Renal pelvis (tissue), 4 donors: ENCODE data around the gene ZDHHC22. TPM values are rescaled to one million over a fixed set of nuclear protein-coding genes. Genes with fewer than 3 reads are reported as not detected.

Experiments used
- DNase-seq: peaks from one replicate; pipeline ENCODE4 v3.0.0-alpha.2; 2013
- polyA plus RNA-seq, 3 donors: library from polyadenylated mRNA; unstranded; fragments of 120-200 nt; gene quantifications; one replicate each; pipeline ENCODE4 v1.2.1, GENCODE V29; 2013; ENCODE audit not compliant: insufficient read length in 3 of 3

ZDHHC22 gene
- polyA plus RNA-seq, 3 donors, result 0.19 to 0.64 (median 0.58) TPM

DNA sequence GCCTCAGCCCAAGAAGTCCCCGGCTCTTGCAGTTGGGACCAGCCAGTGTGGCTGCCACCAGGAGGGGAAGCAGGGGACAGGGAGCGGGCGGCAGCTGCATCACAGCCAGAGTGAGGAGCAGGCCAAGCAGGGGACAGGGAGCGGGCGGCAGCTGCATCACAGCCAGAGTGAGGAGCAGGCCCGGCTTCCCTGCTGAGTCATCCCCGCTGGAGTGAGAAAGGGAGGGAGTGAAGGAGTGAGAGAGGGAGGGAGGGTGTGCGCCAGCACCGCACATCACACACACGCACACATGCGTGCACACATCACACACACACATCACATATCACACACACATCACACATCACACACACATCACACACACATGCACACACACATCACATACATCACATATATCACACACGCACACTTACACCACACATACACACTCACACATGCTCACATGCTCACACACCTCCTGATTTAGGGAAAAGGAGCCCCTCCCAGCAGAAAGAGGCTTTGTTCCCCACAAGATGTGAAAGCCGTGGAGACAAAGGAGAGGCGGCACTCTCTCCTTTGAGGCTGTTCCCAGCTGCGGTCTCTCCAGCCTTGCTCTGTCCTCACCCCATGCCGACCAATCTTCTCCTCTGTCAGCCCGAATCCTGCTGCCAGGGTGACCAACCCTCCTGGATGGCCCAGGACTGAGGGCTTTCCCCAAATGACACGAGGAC lies 16.7 kb upstream of the ZDHHC22 start:
- DNase-seq, result no peak

DNA sequence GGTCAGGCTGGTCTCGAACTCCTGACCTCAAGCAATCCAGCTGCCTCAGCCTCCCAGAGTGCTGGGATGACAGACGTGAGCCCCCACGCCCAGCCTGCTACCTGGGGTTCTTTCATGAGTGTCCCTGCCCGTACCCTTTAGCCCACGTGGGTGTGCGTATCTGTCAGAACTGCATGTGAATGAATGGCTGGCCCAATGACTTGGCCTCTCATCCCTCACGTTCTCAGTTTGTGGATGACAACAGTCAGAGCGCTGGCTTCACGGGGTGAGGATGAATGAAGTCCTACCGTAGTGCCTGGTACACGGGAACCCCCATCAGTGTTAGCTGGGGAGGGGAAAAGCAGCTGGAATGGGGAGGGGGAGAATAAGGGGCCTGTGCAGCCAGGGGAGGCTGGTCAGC lies 16.1 kb upstream of the ZDHHC22 start:
- no peak for DNase-seq

DNA sequence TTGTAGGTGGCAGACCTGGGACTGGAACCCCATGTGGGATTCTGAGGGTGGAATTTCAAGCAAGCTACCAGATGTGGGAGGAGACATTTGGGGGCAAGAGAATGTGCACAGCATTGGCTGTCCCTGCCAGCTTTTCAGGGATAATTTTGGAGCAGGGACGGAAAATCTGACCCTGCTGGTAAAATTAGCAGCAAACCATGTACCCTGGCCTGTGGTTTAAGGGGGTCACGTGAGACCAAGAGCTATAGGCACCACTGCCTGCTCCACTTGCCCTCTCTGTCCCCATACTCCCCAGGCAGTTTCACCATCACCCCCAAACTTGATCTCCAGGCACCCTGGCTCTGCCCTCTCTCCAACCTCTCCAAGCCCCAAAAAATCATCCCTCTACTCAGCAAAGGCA lies 13.5 kb upstream of the ZDHHC22 start:
- no peak for DNase-seq

DNA sequence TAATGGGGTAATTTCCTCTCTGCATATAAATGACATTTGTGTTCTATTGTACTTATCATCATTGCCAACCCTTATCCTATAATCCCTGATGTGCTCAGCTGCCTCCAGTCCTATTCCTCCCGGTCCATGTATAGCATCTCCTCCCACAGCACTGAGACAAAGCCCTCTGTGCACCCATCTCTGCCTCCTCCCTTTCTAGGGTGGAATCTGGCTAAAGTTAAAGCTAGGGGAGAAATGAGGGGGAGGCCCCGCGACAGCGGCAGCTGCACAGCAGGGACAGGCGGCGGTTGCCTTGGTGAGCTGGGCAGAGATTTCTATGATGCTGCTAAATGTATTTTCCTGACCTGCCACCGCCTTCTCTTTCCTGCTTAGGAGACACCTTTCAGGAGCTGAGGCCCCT lies 12.8 kb upstream of the ZDHHC22 start:
- no peak for DNase-seq

DNA sequence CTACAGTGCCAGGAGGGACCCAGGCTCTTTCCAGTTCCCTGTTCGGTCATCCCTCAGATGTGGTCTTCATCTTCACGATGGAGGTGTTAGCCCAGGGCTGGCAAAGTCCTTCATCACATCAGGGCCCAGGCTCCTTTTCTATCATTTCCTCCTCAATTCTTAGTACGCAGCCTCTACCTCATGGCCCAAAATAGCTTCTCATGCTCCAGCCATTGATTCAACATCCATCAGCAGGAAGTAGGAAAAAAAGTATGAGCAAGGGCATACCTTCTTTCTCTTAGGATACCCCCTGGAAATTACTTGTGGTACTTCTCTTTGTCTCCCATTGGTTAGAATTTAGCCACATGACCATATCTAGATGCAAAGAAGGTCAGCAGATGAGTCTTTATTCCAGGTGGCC lies 12.2 kb upstream of the ZDHHC22 start:
- no peak for DNase-seq

DNA sequence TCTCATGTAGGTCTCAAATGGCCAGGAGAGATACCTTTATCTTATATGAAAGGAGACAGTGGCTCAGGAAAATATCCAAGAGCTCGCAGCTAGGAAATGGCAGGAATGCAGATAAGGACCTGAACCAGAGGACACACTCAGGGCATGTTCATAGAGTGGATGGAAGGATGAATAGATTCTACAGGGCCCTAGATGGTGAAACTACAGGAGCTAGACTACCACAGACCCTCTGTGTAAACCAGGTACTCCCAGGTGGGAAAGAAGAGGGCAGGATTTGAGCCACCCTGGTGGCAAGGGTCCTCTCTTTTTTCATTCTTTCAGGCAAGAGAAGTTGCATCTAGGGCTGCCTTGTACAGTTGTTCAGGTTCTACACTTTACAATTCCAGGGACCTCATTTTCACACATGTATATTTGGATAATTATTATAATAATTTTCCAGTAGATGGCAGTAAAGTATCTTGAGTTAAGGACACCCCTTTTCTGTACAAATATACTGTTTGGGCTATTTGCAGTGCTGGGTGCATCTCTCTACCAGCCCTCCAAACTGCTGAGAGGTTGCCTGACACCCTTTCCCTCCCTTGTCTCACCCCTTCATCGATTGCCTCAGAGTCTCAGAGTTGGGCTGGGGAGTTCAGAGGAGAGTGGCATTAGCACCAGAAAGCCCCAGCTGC lies 10.5 kb upstream of the ZDHHC22 start:
- no peak for DNase-seq

DNA sequence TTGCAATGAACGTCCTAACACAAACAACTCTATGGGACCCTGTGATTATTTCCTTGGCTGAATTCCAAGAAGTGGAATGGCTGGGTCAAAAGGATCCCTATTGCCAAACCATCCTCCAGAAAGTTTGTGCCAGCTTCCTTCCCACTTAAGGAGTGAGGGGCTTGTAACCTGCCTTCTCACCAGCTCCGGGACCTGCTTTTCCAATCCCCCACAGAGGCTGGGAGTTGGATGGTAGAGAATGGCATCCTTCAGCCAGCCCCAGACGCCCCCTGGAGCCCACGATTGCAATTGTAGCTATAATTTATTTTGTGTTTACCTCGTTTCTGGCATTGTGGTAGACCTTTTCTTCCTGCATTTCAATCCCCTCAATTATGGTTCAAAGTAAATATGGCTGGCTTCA lies 9.7 kb upstream of the ZDHHC22 start:
- no peak for DNase-seq

DNA sequence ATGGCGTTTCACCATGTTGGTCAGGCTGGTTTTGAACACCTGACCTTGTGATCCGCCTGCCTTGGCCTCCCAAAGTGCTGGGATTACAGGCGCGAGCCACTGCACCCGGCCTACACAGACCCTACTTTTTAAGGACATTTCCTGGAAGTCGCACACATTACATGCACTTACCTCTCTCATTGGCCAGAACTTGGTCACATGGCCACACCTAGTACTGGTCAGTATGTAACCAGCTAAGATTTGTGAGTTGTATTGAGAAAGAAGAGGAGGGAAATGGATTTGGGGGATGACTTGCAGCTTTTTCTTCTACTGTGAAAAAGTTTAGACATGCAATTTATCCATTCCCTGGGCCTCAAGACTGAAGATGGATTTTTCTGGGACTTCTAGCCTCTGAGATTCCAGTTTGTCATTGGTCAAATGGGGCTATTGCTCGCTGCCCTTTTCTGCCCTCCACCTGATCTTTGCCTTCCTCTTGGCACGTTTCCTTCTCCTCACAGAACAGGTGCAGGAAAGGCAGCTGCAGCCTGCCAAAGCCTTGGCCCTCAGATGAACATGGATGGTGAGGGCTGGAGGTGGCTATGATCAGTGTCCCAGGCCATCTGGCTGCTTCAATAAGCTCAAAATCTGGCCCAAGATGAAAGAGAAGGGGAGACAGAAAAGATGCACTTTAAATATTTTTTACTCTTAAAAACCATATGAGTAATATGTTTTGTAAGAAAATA lies 7.1 kb upstream of the ZDHHC22 start:
- no peak for DNase-seq

DNA sequence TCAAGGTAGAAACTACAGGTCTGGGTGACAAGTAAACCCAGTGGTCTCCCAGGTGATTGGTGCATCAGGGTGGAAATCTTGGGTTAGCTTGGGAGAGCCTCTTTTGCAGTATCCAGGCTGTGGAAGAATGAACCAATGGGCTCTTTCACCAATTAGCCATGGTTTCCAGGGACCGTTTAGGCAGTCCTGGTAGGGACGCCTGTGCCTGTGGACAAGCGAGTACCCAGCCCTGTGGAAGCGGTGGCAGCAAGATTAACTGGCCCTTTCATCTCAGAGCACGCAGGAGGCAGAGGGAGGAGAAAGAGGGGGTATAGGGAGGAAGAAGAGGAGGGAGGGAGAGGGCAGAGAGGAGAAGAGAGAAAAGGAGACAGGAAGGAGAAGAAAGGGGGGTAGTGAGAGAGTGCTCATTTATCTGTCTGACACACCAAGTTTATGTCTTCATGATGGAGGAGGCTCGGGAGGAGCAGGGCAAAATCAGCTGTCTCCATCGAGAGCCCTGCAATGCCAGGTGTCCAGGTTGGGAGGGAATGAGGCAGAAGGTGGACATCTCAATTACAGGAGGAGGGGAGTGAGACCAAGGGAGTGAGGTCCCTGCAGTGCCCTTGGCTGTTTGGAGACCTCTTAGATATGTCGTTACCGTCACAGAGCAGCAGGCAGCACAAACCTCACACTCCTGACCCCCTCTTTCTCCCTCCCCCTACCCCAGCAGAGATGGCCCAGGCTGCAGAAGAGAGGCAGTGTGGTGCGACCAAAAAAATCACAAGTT lies 4.6 kb upstream of the ZDHHC22 start:
- no peak for DNase-seq

DNA sequence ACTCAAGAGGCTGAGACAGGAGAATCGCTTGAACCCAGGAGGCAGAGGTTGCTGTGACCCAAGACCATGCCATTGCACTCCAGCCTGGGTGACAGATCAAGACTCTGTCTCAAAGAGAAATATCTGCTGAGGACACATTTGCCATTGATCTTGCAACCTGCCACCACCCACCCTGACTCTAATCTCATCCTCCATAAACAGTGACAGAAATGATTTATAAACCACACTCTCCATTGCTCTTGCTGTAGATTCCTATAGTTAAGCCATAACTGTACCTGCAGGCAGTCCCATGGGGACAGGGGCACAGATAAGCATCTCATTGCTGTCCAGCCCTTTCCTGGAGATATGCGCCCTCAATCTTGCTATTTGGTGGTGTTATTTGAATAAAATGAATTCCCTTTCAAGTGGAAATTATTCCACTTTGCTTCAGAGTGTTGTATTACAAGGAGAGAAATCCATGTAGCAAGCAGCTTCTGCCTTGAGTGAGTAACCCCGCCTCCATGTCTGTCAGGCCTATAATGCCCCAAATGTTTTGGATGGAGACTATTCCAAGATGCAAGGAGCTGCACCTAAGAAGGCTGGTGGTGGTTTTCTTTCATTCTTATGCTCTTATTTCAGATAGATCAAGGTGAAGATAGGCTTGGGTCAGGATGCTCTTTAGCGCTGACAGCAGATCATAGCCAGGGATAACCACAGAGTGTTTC lies 3.0 kb upstream of the ZDHHC22 start:
- DNase-seq, result no peak

DNA sequence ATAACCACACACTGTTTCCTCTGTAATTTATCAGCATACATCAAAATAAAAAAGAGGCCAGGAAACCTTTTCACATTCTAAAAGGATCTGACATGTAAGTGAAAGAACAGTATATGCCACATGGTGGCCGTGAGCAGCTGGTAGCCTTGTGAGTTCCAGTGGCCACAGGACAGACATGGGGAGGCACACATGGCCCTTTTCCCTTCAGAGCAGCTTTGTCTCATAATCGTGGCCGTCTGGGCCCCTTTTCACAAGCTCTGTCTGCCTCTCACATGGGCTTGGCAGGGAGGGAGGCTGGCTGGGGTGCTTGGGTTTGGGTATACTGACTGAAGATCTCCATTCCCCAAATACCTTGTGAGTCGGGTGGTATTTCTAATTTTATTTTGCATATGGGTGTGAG lies 1.5 kb upstream of the ZDHHC22 start:
- DNase-seq, result no peak

DNA sequence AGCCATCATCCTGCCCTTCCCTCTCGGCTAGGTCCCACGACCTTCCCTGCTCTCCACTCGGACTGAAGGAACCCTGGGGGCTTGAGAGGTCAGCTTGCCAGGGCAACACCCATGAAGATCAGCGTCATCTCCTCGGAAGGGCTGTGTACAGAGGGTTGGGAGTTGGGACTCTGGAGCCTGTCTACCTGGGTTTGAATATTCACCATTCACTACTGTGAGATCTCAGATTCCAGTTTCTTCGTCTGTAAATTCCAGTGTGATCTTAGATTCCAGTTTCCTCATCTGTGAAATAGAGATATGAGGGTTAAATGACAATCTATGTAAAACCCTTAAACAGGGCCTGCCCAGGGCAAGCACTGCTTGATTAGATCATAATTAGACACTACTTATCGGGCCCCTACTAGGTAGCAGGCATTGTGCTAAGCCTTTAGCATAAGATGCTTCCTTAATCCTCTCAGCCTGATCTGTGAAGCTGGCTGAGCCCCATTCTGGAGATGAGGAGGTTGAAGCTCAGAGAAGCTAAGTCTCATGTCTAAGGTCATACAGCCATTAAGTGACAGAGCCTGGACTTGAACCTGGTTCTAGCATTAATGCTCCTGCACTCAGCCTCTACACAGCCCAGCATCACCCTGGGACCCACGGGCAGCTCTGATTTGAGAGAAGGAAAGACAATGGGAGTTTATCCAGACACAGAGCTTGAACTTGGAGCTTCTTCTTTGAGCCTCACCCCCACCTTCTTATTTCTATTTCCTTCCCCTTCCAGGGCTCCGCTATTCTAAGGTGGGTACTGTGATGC lies 612 bp upstream of the ZDHHC22 start:
- DNase-seq, result no peak

DNA sequence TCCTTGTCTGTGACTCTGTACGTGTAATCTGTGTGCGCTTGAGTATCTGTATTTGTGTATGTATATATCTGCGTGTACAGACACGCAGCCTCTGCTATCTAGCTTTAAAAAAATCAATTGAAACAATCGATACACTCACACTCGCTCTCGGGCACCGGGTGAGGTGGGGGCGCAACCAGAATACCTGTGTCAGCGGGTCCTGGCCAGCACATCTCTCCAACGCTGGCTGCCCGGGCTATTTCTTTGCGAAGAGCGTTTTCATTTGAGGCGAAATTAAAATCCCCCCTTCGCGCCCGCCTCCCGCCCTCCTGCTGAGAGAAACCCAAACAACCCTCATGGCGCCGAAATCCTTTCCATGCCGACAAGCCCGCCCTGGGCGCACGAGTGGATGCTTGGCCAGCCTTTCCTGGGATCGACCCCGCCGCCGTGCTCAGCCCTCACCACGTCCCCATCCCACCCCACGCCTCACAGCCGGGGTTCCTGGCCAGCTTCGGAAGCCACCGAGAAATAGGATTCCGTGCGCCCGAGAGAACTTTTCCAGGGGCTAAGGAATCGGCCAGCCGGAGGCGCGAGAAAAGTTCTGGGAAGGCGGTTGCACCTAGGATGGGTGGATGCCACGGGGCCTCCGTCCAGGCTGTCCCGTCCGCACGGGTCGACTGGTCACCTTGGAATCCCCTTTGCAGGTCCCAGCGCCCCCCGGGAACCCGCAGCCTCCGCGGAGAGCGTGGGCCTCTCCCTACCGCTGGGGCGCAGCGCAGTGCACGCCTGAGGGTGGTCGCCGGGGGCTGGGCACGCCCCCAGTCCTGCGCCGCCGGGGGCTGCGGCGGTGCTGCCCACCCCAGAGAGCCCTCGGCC lies 1.0 kb downstream of the ZDHHC22 start:
- no peak for DNase-seq

DNA sequence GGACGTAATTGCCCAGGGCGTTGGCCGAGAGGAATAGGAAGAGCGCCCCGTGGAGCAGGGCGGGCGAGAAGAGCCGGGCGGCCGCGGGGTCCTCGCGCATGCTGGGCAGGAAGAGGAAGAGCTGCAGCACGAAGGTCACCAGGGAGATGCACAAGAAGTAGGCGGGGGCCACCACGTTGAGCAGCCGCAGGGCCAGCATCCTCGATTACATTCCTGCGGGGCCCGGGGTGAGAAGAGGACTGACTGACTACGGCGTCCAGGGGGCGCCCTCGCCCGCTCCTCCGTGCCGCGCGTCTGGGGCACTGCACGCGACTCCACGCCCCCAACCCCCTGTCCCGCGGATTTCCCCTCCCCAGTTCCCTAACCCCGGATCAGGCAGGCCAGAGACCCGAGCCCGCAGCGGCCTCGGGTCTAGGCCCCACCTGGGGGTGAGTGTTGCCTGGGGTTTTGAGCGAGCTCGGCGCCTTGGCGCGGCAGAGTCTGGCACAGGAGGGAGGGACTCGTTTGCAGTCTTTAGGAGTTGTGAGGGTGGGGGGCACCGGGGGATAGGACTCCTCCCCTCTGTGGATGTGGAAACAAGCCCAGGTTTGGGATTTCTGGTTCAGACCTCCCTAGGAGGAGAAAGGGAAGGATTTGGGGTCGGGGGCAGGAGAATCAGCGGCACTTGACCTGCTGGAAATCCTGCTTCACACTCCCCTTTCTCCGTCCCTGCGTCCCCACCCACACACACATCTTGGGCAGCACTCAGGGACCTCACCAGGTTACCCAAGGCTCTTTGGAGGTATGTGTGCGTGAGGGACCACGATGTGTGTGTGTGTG lies 1.8 kb downstream of the ZDHHC22 start:
- no peak for DNase-seq

DNA sequence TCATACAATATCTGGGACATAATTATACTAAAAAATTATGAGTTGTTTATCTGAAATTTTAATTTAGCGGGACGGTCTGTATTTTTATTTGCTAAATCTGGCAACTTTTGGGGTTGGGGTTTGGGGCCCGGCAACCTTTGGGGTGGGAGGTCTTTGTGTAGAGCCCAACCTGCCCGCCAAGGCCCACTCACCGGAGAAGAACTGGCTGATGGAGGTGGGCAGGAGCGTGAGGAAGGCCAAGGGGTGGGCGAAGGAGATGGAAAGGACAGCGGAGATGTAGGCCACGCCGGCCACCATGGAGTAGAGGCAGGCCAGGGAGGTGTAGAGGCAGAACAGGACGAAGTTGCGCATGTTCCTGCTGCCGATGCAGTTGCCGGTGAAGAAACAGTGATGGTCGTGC lies 2.6 kb downstream of the ZDHHC22 start:
- no peak for DNase-seq

DNA sequence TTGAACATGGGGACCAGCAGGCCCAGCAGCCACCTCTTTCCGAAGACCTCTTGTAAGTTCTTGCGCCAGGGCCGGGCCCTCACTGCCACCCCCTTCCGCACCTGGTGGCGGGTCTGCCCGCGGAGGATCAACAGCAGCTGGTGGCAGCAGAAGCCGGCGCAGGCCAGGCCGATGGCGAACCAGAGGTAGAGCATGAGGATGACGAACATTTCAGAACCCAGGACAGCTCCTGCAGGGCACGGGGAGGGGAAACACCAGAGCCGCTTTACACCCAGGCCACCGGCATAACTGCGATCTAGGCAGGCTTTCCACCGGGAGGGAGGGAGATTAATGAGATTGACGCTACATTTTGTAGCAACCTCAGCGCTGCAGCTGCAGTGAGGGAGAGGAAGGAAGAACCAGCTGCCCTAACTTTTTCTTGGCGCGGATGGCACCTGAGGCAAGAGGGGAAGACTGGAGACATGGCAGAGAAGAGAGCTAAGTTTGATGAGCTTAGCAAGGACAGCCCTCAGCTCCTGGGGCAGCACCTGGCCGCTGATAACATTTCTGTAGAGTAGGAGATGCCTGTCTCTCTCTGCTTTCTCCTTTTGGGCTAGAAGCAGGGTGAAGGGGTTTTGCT lies 7.8 kb downstream of the ZDHHC22 start:
- DNase-seq, result peak; percentile 91

DNA sequence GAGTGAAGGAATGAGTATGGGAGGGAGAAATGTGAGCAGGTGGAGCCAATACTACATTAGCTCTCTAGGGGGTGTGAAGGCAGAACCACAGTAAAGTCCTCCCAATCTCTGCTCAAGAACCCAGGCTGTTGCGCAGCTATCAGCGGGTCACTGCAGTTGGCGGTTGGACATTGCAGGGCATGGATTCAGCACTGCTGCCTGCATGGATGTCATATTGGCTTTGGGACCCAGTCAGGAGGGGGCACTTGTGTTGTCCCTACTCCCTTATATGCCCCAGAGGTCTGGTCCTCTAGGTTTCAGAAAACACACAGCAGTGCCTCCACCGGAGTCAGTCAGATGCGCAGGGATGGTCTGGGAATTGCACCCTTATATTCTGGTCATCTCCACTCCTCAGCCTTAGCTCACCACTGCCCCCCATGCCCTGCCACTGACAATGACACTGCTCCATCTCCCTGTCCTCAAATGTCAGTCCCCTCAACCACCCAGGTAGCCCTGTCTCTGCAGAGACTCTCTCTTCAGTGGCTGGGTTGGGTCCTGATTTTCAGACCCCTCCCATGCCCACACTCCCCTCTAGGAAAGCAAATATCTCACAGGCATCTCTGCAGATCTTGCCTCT lies 9.6 kb downstream of the ZDHHC22 start:
- DNase-seq, result no peak

DNA sequence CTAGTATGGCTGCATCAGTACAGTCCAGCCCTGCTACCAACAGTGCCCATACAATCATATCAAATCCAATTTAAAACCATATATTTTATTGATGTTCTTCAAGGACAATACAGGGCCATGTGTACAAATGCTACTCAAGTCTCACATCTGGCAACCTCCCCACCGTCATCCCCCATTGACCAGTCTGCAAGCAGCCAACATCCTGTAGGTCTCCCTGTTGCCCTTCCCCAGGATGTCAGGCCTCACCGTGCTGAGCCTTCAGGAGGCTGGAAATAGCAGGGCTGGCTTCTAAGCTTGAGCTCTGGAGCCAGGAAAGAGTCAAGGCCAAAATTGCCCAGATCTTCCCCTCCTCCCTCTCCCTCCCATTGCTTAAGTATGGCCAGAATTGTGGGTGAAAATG lies 10.4 kb downstream of the ZDHHC22 start:
- DNase-seq, result no peak
